H1 (cell line): ENCODE measurements around the gene THOC7. TPM values are rescaled to one million over a fixed set of nuclear protein-coding genes. Genes with fewer than 3 reads are reported as not detected.

ENCODE experiments used
- ATF2 ChIP-seq: IDR thresholded peaks from 2 replicates; pipeline ENCODE4 v1.6.1; 2012; ENCODE audit warnings: low read length, inconsistent platforms
- CBX5 ChIP-seq: fragments of 300-800, 300-1000 bp; sonication (generic); IDR thresholded peaks from 2 replicates; pipeline ENCODE4 v1.7.1; 2016; ENCODE audit warnings: antibody characterized with exemption, low read length, low read depth
- HDAC2 ChIP-seq, 2 experiments: fragments of 300-600 bp in 1 of 2; sonication (generic) in 1 of 2; IDR thresholded peaks; 2 replicates each; pipeline ENCODE4 v1.6.1; 2011 to 2012; ENCODE audit warnings: low read depth in 2 of 2, low read length in 2 of 2, mild to moderate bottlenecking in 2 of 2, moderate library complexity in 2 of 2, borderline replicate concordance in 1 of 2, inconsistent platforms in 1 of 2
- MAFK ChIP-seq: IDR thresholded peaks from 2 replicates; pipeline ENCODE4 v1.6.1; 2012; ENCODE audit warnings: low read depth, mild to moderate bottlenecking, improper control_type of control experiment, low read length
- PHF8 ChIP-seq: fragments of 200-600 bp; sonication (generic); conservative IDR thresholded peaks from 2 replicates; pipeline ENCODE4 v1.7.1; 2012; ENCODE audit warnings: low read depth, mild to moderate bottlenecking, inconsistent platforms, low read length, moderate library complexity
- TAF7 ChIP-seq: optimal IDR thresholded peaks from 2 replicates; pipeline ENCODE3; 2011; ENCODE audit warnings: low read depth, mild to moderate bottlenecking, inconsistent platforms, low read length, moderate library complexity, borderline replicate concordance
- polyA plus RNA-seq, 7 experiments: library from polyadenylated mRNA; depleted of rRNA in 3 of 7; stranded (reverse) in 5 of 7; unstranded in 2 of 7; fragments of >200 nt in 5 of 7; fragments of 200-250 nt in 2 of 7; gene quantifications; 1 replicate in 5 of 7; 2 replicates in 1 of 7; 4 replicates in 1 of 7; pipeline versions ENCODE4 v1.2.1 to v1.2.3, GENCODE V29; 2011 to 2013; ENCODE audit warnings: missing spikeins in 2 of 7, mixed read lengths in 2 of 7
- total RNA-seq: library from RNA; stranded (reverse); fragmentation: NEBNext Ultra II Directional; extraction: Animal tissue kit (Norgen Biotek cat#: 25700); gene quantifications from 2 replicates; pipeline ENCODE4 v1.2.1, GENCODE V29; 2021

THOC7 gene
- total and polyA plus RNA-seq, 2 of the 8 experiments (the other 6 are each of a cell fraction or from before 2014, with no cell fraction given), result 18.7 to 74.0 TPM

- TF ChIP-seq ATF2 (no peak), PHF8 (no peak), CBX5 (no peak), MAFK (no peak), TAF7 (no peak), HDAC2 (IDR thresholded peaks at IDR 0.05; ENCODE audit: borderline replicate concordance in 1 of 2, low read depth in 2 of 2, low read length in 2 of 2) (no peak)
Measured at GRCh38 chr3:63845215-63845614, 18.4 kb downstream of the THOC7 start (continued).
